AG20443 (cell line): ENCODE measurements around the gene CEP41.
A peak's percentile ranks its signal among the peaks of the same experiment; 100 is the strongest.
"Not testable (repeated sequence)": the region's sequence is repeated elsewhere in the genome, so short reads cannot be mapped to it uniquely, and the experiment has no call there.

Source experiments
- DNase-seq: peaks from one replicate; pipeline ENCODE4 v3.0.0; 2012; ENCODE audit warnings: low spot score, mixed read lengths

CEP41 gene

DNA sequence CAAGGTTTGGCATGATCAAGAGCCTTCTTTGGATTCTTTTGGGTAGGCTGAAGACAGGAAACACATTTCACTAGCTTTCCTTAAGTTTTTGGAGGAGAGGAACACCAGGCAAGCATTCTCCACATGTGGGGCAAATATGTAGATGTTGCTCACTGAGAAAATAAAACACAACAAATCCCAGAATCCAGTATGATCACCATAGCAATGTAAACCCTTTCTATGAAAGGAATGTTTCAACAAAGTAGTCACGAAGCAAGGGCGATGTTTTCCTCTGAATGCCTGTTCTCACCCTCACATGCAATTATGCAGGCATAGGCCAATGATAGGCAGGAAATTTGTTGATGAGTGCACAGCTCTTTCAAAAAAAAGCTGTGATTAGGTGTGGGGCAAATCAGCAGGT lies 20.5 kb upstream of the CEP41 start:
- DNase-seq: peak; percentile 54

- DNase-seq: no peak
Observed at GRCh38 chr7:130458257-130458656, 17.4 kb upstream of the CEP41 start.

DNA sequence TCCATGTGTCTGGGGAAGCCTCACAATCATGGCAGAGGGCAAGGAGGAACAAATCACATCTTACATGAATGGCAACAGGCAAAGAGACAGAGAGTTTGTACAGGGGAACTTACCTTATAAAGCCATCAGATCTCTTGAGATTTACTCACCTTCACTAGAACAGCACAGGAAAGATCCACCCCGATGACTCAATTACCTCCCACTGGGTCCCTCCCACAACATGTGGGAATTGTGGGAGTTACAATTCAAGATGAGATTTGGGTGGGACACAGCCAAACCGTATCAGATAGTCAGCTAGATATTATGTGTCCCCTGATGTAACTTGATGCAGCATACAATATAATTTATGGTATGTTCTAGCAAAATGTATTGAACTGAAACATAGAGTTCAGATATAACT lies 14.1 kb upstream of the CEP41 start:
- no peak for DNase-seq

GRCh38 chr7:130452951-130453350 lies 12.1 kb upstream of the CEP41 start:
- no peak for DNase-seq

DNA sequence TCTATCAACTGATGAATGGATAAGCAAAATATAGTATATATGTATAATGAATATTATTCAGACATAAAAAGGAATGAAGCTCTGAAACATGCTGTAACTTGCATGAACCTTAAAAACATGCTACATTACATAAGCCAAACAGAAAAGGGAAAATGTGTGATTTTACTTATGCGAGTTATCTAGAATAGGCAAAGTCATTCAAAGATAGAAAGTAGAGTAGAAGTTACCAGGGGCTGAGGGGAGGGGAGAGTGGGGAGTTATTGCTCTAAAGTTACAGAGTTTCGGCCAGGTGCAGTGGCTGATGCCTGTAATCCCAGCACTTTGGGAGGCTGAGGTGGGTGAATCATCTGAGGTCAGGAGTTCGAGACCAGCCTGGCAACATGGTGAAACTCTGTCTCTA lies 10.5 kb upstream of the CEP41 start:
- DNase-seq: not testable (repeated sequence)

DNA sequence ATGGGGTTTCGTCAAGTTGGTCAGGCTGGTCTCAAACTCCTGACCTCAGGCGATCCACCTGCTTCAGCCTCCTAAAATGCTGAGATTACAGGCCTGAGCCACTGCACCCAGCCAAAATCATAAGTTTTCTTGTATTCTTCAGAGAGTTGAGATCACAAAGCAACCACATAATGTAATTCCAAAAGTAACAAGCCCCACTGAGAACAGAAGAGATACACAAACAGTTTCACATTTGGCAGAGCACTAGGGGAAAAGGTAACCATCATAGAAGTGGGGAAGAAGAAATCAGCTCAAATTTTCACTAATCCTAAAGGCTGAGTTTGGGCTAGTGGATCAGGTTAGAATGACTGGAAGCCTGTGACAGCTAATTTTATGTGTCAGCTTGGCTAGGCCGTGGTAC lies 5.4 kb upstream of the CEP41 start:
- DNase-seq: no peak

DNA sequence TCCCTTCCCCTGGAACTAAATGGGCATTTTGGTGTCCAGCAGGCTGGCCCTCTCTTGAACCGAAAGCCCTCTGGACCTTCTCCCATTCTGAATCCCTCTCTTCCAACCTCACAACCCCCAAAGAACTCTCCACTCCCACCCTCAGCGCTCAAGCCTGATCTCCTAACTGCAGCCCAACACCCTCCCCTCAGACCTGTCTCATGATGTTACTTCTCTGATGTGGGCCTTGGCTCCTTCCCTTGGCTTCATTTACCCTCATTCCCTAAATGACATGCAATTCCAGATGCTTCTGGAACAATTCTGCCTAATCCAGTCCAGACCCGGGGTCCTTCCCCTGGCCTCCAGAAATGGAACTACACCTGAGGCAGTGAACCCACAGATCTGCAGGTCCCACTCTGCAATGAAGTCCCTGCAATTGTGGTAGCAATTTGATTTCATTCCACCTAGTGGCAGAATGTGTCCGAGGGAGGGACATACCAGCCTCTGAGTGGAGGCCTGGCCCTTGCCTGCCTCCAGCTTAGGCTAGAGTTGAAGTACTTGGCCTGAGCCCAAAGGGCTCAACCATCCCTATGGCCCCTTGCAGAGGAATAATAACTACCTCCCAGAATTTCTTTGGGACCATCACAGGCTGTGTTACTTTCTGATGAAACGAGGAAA lies 4.1 kb upstream of the CEP41 start:
- no peak for DNase-seq

- peak; percentile 61 for DNase-seq
Observed at GRCh38 chr7:130444234-130444633, 3.4 kb upstream of the CEP41 start.

DNA sequence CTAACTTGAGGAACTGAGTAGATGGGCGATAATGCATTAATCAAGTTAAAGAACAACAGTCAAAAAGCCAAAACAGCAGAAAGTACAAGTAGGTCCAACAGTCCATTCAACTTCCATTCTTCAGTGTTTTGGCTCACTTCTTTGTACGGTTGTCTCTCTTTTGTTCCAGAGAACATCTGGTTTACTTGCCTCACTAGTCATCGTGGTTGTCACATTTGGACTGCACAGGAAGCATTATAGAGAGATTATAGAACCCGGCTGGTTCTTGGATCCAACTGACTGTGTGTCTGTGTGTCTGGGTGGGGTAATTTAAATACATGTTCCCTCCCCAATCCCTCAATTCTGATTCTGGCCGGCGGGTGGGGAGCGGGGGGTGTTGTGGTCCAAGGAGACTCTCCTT lies 1.8 kb upstream of the CEP41 start:
- no peak for DNase-seq

DNA sequence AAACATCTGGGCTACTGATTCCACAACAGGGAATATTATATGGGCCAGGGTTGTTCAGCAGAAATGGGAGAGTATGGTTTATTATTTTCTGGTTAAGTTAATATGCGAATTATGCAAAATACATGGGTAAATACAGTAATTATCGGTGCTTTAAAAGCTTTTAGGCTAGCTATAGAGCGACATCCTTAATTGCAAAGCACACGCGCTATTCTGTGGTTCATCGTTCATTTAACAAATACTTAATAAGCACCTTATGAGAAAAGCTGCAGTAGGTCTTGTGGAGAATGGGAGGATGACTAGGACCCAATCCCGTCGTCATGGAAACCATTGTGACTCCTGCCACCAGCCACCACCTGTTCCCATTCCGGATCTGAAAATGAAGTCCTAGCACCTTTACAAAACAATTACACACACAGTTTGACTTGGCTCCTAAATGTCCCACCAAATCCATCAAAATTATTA lies 623 bp upstream of the CEP41 start:
- peak; percentile 22 for DNase-seq

- no peak for DNase-seq
Observed at GRCh38 chr7:130436253-130436652, 4.6 kb downstream of the CEP41 start.

DNA sequence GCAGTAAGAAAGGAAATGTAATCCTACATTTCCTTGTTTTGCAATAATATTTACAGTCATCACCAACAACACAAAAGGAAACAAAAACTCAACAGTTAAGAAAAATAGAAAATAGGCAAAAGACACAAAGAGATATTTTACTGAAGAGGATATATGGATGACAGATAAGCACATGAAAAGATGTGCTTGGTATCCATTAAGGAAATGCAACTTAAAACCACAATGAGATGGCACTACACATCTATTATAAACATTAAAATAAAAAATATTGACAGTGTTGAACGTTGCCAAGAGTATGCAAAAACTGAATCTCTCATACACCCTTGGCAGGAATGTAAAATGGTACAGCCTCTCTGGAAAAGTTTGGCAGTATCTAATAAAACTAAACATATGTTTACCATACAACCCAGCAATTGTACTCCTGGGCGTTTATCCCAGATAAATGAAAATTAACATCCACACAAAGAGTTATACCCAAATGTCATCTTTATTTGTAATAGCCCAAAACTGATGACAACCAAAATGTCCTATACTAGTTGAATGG lies 5.4 kb downstream of the CEP41 start:
- DNase-seq: no peak

GRCh38 chr7:130433301-130433700 lies 7.5 kb downstream of the CEP41 start:
- DNase-seq: no peak

- DNase-seq: peak; percentile 22
Observed at GRCh38 chr7:130432886-130433285, 7.9 kb downstream of the CEP41 start.

- DNase-seq: peak; percentile 61
Observed at GRCh38 chr7:130430841-130431666, 9.8 kb downstream of the CEP41 start.

GRCh38 chr7:130430115-130430514 lies 10.7 kb downstream of the CEP41 start:
- no peak for DNase-seq

DNA sequence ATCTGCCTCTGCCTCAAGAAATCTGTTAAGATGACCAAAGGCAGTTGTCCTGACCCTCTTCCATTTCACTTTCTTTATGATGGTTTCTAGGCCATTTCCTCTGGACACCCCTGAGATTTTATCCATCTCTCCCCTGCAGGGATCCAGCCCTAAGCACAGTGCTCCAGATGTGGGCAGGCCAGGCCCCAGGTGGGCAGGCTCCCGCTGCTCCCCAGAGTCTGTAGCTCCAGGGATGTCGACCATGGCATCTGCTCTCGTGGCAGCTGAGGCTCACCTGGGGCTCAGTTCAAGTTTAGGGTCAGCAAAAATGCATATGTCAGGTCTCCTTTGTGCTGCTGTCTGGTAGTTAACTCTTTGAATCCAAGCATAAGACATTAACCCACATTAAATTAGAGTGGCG lies 11.8 kb downstream of the CEP41 start:
- DNase-seq: no peak

DNA sequence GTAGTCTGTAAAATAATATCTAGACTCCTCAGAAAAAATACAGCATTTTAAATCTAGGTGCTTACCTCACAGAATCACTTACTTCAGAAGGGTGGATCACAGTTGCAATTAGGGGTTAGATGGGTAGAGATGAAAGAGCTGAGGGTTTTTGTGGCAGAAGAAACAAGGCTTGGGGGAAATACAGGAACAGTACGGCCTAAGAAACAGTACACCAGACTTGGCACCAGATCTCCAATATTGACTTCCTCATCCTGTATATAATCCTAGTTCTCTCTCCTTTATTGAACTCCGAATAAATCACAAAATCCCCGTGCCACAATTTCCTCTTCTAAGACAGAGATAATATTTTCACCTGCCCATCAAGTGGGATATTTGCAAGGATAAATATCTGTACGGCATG lies 14.3 kb downstream of the CEP41 start:
- no peak for DNase-seq

DNA sequence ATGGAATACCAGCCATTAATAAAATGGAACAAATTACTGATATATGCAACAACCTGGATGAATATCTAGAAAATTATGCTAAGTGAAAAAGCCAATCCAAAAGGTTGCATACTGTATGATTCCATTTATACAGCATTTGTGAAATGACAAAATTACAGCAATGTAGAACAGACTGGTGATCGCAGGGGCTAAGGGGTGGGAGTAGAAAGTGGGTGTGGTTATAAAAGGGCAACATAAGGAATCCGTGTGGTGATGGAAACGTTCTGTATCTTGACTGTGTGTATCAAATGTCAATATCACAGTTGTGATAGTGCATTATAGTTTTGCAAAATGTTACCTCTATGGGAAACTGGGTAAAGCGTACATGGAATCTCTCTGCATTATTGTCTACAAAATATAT lies 15.0 kb downstream of the CEP41 start:
- no peak for DNase-seq

DNA sequence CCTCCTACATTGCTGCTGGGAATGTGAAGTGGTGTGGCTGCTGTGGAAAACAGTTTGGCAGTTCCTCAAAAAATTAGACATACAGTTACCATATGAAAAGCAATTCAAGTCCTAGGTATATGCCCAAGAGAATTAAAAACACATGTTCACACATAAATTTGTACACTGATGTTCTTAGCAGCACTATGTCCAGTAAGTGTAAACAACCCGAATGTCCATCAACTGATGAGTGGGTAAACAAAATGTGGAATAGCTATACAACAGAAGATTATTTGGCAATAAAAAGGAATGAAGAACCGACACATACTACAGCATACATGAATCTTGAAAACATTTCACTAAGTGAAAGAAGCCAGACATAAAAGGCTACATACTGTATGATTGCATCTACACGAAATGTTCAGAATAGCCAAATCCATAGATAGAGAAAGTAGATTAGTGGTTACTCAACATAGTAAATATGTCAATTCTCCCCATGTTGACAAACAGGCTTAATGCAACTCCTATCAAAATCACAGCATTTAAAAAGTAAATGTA lies 17.2 kb downstream of the CEP41 start:
- no peak for DNase-seq

DNA sequence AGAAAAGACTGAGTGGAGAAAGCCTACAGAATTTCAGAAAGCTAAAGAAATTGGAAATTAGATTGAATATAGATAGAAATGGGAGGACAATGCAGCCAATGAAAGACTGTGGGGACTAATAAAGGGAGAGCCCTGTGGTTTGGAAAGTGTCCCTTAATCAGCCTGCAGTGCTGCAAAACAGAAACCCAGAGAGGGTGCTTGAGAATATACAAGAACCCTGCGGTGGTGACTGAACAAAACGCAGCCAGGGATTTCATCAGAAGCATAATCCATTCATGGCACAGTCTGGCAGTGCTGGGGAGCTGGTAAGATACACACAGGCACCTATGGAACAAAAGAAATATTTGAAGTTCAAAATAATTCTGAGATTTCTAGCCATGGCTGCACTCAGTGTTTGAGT lies 19.1 kb downstream of the CEP41 start:
- DNase-seq: peak; percentile 27

GRCh38 chr7:130420943-130421578 lies 19.8 kb downstream of the CEP41 start:
- no peak for DNase-seq

DNA sequence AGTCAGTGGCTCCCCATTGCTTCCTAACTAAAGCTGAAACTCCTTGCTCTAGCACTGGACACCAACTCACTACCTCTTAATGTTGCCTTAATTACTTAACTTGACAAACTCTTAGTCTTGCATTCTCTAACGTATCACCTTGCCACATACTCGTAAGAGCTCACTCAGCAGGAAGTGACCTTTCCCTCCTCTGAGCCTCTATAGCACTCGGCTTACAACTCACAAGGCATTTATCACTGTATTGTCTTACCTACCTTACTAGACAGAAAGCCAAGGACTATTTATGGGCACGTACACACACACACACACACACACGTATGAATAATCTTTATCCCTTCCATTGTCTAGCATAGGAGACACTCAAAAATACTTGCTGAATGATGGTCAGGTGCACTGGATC lies 21.2 kb downstream of the CEP41 start:
- DNase-seq: no peak
